NT2/D1 (cell line): ENCODE measurements around the gene HOXA11.

Experiments used
- SUZ12 ChIP-seq: IDR thresholded peaks from 2 replicates; pipeline ENCODE4 v1.6.1; 2011; ENCODE audit not compliant: insufficient read length, insufficient read depth; ENCODE audit errors: extremely low read depth
- YY1 ChIP-seq: IDR thresholded peaks from 2 replicates; pipeline ENCODE4 v1.6.1; 2011; ENCODE audit not compliant: insufficient read length, insufficient read depth
- ZNF274 ChIP-seq: IDR thresholded peaks from 2 replicates; pipeline ENCODE4 v1.6.1; 2011; ENCODE audit warnings: mild to moderate bottlenecking, low read depth, low read length

GRCh38 chr7:27164045-27164366 is 21.0 kb downstream of the HOXA11 start:
- no peak for TF ChIP-seq YY1
- no peak for TF ChIP-seq ZNF274
- TF ChIP-seq SUZ12, result no peak
